ENCODE results near the gene ENTR1. TPM values are rescaled to one million over a fixed set of nuclear protein-coding genes. Genes with fewer than 3 reads are reported as not detected.

The ENTR1 gene
- polyA plus RNA-seq, 1 donor from 2014 or later, result 63.7 TPM

DNA sequence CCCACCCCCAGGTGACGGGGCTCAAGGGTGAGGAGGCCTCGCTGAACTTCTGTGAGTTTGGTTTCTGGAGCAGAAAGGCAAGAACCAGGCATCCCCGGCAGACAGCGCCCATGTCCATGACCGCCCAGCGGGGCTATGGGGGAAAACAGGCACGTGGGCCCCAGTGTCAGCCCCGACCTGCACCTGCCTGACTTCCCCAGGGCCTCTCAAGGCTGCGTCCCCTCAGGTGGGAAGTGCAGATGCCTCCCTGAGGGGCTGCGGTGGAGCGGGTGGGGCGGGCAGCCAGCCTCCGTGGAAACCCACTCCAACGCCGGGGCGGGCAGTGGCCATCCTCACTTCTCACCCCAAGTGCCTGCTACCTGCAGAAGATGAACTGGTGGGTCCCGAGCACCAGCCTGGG, 30.0 kb downstream of the ENTR1 start:
- no peak overlapping the region for H3K27ac ChIP-seq (ENCODE audit: low read length)
- no peaks in the 10 kb centered on the region for H4K20me1 ChIP-seq (ENCODE audit: insufficient read depth)
- H3K4me3 ChIP-seq (ENCODE audit: low read length), result no peak overlapping the region
- H3K36me3 ChIP-seq (ENCODE audit: insufficient read depth, low read length), result no peaks in the 10 kb centered on the region
- no peaks in the 10 kb centered on the region for H3K9me3 ChIP-seq (ENCODE audit: low read length)
- H2AFZ ChIP-seq (ENCODE audit: low read depth, low read length), result no peak overlapping the region
- no peaks in the 10 kb centered on the region for H3F3A ChIP-seq (ENCODE audit: insufficient read depth, low read length, poor library complexity, severe bottlenecking)
- TF ChIP-seq MXI1 (conservative IDR thresholded peaks at IDR 0.05; ENCODE audit: poor library complexity, severe bottlenecking), result no peak
- TF ChIP-seq POLR2AphosphoS5 (IDR thresholded peaks at IDR 0.05), result no peak
- no peak for TF ChIP-seq EP300 (conservative IDR thresholded peaks at IDR 0.05; ENCODE audit: poor library complexity, severe bottlenecking)
- TF ChIP-seq, protein P1, sequence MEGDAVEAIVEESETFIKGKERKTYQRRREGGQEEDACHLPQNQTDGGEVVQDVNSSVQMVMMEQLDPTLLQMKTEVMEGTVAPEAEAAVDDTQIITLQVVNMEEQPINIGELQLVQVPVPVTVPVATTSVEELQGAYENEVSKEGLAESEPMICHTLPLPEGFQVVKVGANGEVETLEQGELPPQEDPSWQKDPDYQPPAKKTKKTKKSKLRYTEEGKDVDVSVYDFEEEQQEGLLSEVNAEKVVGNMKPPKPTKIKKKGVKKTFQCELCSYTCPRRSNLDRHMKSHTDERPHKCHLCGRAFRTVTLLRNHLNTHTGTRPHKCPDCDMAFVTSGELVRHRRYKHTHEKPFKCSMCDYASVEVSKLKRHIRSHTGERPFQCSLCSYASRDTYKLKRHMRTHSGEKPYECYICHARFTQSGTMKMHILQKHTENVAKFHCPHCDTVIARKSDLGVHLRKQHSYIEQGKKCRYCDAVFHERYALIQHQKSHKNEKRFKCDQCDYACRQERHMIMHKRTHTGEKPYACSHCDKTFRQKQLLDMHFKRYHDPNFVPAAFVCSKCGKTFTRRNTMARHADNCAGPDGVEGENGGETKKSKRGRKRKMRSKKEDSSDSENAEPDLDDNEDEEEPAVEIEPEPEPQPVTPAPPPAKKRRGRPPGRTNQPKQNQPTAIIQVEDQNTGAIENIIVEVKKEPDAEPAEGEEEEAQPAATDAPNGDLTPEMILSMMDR (IDR thresholded peaks at IDR 0.05; ENCODE audit: poor library complexity, severe bottlenecking), result no peak
- TF ChIP-seq RAD21 (conservative IDR thresholded peaks at IDR 0.05), result no peak
- TF ChIP-seq EZH2 (IDR thresholded peaks at IDR 0.05; ENCODE audit: borderline replicate concordance, insufficient read depth, low read length, poor library complexity, severe bottlenecking), result no peak
- TF ChIP-seq SMC3 (conservative IDR thresholded peaks at IDR 0.05; ENCODE audit: poor library complexity), result no peak
- no peak for TF ChIP-seq TAF1 (IDR thresholded peaks at IDR 0.05; ENCODE audit: low read depth)
- TF ChIP-seq, protein P2, sequence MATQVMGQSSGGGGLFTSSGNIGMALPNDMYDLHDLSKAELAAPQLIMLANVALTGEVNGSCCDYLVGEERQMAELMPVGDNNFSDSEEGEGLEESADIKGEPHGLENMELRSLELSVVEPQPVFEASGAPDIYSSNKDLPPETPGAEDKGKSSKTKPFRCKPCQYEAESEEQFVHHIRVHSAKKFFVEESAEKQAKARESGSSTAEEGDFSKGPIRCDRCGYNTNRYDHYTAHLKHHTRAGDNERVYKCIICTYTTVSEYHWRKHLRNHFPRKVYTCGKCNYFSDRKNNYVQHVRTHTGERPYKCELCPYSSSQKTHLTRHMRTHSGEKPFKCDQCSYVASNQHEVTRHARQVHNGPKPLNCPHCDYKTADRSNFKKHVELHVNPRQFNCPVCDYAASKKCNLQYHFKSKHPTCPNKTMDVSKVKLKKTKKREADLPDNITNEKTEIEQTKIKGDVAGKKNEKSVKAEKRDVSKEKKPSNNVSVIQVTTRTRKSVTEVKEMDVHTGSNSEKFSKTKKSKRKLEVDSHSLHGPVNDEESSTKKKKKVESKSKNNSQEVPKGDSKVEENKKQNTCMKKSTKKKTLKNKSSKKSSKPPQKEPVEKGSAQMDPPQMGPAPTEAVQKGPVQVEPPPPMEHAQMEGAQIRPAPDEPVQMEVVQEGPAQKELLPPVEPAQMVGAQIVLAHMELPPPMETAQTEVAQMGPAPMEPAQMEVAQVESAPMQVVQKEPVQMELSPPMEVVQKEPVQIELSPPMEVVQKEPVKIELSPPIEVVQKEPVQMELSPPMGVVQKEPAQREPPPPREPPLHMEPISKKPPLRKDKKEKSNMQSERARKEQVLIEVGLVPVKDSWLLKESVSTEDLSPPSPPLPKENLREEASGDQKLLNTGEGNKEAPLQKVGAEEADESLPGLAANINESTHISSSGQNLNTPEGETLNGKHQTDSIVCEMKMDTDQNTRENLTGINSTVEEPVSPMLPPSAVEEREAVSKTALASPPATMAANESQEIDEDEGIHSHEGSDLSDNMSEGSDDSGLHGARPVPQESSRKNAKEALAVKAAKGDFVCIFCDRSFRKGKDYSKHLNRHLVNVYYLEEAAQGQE (IDR thresholded peaks at IDR 0.05; ENCODE audit: borderline replicate concordance), result no peak
- no peak overlapping the region for H3K9ac ChIP-seq (ENCODE audit: low read length)
- no peaks in the 10 kb centered on the region for H3K79me2 ChIP-seq (replicated peaks; ENCODE audit: insufficient read depth, low read length)
- H3K4me2 ChIP-seq (ENCODE audit: low read length), result no peak overlapping the region
- no peaks in the 10 kb centered on the region for H3K27me3 ChIP-seq (ENCODE audit: insufficient read depth, low read depth, low read length)
- no peaks in the 10 kb centered on the region for H3K9me2 ChIP-seq (ENCODE audit: insufficient read depth, low read length)

DNA sequence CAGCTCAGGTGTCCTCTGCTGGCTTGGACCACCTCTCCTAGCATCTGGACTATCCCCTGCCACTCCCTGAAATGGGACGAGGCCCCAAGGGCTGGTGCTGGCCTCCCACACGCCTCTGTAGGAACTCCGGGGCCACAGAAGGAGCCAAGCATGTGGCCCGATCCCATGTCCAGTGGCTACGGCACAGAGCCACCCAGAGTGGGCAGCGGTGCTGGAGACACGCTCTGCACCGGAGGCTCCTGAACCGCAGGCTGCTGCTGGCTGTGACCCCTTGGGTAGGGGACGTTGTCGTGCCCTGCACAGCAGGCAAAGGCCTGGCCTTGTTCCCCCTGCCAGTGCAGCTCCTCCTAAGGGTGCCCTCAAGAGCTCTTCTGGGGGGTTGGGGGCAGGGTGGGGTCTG, 30.5 kb downstream of the ENTR1 start:
- Histone ChIP-seq H3K9ac (ENCODE audit: low read length) (no peak overlapping the region), H3K27me3 (ENCODE audit: insufficient read depth, low read depth, low read length) (no peaks in the 10 kb centered on the region), H3K9me3 (ENCODE audit: low read length) (no peaks in the 10 kb centered on the region), H3K4me3 (ENCODE audit: low read length) (no peak overlapping the region), H4K20me1 (ENCODE audit: insufficient read depth) (no peaks in the 10 kb centered on the region), H3K9me2 (ENCODE audit: insufficient read depth, low read length) (no peaks in the 10 kb centered on the region), H3K36me3 (ENCODE audit: insufficient read depth, low read length) (no peaks in the 10 kb centered on the region), H3K4me2 (ENCODE audit: low read length) (no peak overlapping the region), H3F3A (ENCODE audit: insufficient read depth, low read length, poor library complexity, severe bottlenecking) (no peaks in the 10 kb centered on the region), H3K27ac (ENCODE audit: low read length) (no peak overlapping the region), H2AFZ (ENCODE audit: low read depth, low read length) (no peak overlapping the region), H3K79me2 (replicated peaks; ENCODE audit: insufficient read depth, low read length) (no peaks in the 10 kb centered on the region)
- TF ChIP-seq TAF1 (IDR thresholded peaks at IDR 0.05; ENCODE audit: low read depth) (no peak), SMC3 (conservative IDR thresholded peaks at IDR 0.05; ENCODE audit: poor library complexity) (no peak), MXI1 (conservative IDR thresholded peaks at IDR 0.05; ENCODE audit: poor library complexity, severe bottlenecking) (no peak), EP300 (conservative IDR thresholded peaks at IDR 0.05; ENCODE audit: poor library complexity, severe bottlenecking) (no peak), EZH2 (IDR thresholded peaks at IDR 0.05; ENCODE audit: borderline replicate concordance, insufficient read depth, low read length, poor library complexity, severe bottlenecking) (no peak), POLR2AphosphoS5 (IDR thresholded peaks at IDR 0.05) (no peak), RAD21 (conservative IDR thresholded peaks at IDR 0.05) (no peak)
- TF ChIP-seq, protein P2 (IDR thresholded peaks at IDR 0.05; ENCODE audit: borderline replicate concordance), result no peak
- TF ChIP-seq, protein P1 (IDR thresholded peaks at IDR 0.05; ENCODE audit: poor library complexity, severe bottlenecking), result no peak

Data from neural cell (in vitro differentiated cells).